ENCODE results near the gene ADH5. TPM values are rescaled to one million over a fixed set of nuclear protein-coding genes. Genes with fewer than 3 reads are reported as not detected.
"Not testable (repeated sequence)": the region's sequence is repeated elsewhere in the genome, so short reads cannot be mapped to it uniquely, and the experiment has no call there.

Gene ADH5
- total RNA-seq, 1 donor = 55.5 TPM

DNA sequence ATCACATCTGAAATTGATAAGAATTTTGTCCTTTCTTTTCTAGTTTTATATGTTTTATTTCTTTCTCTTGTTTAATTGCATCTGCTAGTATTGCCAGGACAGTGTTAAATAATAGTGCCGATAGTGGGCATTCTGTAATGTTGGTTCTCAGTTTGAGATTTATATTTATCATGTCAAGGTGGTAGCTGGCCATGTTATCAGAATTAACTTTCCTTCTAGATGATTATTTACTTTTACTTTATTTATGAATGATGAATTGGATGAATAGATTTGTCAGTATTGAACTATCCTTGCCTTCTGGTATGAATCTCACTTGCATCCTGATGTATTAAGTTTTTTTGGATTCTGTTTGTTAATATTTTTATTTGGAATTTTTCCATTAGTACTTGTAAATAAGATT, 50.4 kb downstream of the ADH5 start:
- DNase-seq (ENCODE audit: low read depth in 2 of 3, low spot score in 2 of 3) = peak in 1 of 3 donors; percentile 13

DNA sequence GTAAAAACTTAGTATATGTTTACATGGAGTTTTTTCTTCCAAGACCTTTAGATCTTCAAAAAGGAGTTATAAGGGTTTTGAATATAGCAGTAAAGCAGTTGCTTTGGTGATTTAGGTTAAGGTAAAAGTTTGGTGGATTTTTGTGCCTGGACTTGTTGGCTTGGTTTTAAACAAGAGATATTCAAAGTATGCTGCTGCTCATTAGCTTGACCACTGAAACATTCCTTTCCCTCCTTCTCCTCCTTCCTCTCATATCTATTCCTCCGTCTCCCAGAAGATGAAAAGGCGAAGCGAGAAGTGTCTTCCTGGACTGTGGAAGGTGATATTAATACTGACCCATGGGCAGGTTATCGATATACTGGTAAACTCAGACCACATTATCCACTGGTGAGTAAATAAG, 54.6 kb downstream of the ADH5 start:
- DNase-seq (ENCODE audit: low read depth in 2 of 3, low spot score in 2 of 3) = no peak

DNA sequence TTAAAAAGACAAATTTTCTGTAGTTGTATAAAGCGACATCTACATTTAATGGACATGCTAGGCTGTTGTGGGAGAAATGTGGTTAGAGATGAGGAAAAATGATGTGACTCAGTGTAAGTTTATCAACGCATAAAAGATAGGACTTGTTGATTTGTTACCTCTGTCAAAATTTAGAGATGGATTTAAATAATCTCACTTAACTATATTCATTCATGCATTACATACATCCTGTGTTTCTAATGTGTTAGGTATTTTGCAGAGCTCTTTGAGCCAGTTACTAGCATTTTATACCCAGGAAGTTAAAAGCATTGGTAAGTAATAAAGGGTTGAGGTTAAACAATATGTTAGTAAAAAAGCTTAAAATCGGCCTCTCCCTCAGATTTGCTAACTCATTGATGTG, 58.7 kb downstream of the ADH5 start:
- DNase-seq (ENCODE audit: low read depth in 2 of 3, low spot score in 2 of 3) = no peak

DNA sequence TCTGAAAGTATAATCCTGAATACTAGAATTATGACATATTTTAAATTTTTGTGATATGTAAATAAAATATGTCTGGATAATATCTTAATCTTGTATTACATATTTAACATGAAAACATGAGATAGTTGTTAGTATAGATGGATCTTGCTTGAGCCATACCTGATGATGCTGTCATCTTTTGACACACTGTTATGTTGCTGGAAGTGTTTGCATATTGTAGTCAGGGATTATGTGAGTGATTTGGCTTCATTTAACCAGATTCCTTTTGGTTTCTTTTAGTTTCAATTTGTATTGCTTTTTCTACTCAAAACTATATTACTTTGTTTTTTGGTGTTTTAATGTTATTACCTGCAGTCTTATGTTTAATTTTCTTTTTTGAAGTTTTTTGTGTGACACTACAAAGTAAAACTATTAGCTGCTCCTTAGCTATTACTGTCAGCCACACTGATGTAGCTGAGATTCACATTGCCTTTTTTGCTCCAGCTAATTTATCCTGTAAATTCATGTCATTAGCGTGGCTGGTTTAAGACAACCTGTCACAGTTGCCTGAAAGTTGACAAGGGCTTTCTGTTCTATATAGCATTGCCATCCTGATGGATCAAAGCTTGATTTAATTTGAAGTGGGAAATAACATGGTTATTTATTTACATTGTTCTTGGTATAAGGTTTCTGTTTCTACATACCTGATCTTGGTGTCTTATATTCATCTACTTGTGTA, 59.4 kb downstream of the ADH5 start:
- peak in 1 of 3 donors; percentile 5 for DNase-seq (ENCODE audit: low read depth in 2 of 3, low spot score in 2 of 3)

DNA sequence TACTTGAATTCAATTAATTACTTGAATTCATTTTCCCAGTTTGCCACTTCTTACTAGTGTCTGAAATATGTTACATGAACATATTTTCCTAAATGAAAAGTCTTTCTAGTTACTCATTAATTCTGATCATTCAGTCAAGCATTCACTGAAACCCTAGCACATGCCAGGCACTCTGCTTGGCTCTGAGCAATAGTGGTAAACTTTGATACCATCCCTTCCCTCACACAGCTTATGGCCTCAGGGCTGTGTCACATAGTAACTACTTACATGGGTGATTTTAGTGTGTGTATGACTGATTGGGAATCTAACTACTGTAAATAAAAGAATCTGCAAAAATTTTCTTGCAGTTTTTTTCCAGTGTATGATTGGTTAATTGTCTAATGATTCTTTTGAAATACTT, 60.4 kb downstream of the ADH5 start:
- no peak for DNase-seq (ENCODE audit: low read depth in 2 of 3, low spot score in 2 of 3)

DNA sequence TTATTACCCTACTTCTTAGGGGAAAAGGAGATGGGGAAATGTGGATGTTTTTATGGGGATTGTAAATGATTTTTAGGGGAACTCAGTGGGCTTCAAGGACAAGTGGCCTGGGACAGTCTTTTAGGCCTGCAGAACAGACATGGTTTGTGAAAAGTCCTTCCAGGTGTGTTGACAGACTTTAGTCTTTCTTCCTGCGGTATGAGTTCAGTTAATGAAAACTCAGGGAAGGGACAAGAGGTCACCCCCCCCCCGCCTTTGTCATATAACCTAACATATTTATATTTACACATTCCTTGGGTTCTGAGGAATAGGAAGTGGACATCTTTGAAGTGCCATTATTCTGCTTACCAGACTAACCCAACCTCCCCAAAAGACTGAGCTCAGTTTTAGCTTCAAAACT, 61.3 kb downstream of the ADH5 start:
- no peak for DNase-seq (ENCODE audit: low read depth in 2 of 3, low spot score in 2 of 3)

DNA sequence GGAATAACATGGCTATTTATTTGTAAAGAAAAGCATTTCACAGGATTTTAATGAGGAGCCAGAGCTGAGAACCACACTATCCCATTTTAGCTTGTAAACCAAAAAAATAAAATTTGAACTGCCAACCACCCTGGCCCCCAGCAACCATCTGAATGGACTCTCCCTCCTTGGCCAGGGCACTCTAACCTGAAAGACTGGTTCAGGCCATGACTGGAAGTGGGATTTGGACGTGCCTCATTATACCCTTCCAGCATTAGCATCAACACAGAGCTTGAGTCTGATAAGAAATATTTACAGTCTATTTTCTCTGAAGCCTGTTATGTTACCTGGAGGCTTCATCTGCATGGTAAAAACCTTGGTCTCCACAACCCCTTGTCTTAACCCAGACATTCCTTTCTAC, 63.1 kb downstream of the ADH5 start:
- DNase-seq (ENCODE audit: low read depth in 2 of 3, low spot score in 2 of 3) = no peak

DNA sequence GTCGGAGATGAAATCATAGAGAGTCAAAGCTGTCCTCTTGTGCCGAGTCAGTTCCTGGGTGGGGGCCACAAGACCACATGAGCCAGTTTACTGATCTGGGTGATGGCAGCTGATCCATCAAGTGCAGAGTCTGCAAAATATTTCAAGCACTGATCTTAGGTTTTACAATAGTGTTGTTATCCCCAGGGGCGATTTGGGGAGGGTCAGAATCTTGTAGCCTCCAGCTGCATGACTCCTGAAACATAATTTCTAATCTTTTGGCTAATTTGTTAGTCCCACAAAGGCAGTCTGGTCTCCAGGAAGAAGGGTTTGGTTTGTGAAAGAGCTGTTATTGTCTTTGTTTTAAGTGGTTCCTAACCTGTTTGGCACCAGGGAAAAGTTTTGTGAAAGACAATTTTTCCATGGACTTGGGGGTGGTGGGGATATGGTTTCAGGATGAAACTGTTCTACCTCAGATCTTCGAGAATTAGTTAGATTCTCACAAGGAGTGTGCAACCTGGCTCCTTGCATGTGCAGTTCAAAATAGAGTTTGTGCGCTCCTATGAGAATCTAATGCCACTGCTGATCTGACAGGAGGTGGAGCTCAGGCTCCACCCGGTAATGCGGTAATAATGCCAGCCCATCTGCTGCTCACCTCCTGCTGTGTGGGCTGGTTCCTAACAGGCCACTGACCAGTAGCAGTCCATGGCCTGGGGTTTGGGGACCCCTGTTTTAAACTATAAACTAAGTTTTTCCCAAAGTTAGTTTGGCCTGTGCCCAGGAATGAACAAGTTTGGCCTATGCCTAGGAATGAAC, 63.9 kb downstream of the ADH5 start:
- DNase-seq (ENCODE audit: low read depth in 2 of 3, low spot score in 2 of 3) = no peak

DNA sequence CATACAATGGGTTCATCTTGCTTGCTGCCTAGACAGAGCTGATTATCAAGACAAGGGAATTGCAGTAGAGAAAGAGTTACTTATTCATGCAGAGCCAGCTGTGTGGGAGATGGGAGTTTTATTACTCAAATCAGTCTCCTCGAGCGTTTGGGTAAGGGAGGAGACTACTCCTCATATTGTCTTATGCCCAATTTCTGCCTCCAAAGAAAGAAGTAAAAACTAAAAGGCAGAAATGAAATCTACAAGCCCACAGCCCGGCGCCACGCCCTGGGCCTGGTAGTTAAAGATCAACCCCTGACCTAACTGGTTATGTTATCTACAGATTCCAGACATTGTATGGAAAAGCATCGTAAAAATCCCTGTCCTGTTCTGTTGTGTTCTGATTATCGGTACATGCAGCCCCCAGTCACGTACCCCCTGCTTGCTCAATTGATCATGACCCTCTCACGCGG, 64.8 kb downstream of the ADH5 start:
- DNase-seq (ENCODE audit: low read depth in 2 of 3, low spot score in 2 of 3) = not testable (repeated sequence)

DNA sequence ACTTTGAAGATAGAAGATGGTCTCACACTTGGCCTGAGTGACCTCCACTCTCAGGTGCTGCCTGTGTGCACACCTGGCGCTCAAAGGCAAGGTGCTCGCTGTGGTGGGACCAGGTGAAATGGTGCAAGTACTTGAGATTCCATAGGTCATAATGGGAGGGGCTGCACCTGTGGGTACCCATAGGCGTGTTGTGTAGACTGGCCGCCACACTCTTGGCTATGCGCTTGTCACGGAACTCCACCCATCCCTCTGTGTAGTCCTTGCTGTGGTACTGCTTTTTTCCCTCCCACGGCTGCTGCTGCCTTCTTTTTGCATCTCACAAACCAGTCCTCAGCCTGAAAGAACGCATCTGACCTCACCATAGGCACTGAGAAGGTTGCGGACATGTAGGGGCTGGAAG, 66.0 kb downstream of the ADH5 start:
- DNase-seq (ENCODE audit: low read depth in 2 of 3, low spot score in 2 of 3) = no peak

DNA sequence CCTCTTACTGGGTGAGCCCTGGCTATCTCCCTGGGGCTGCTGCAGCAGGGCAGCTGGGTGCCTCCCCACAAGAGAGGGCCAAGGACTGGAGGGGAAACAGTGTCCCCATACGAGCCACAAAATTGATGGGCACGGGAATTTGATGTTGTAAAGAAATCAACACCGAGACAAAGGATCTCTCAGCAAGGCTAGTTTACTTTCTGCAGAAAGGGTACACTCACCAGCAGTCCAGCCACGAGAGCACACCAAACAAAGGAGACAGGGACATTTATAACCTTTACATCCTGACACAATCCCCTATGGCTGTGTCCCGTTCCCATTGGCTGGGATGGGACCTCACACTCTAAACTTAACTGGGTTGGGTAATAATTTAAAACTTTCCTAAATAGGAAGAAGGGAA, 67.2 kb downstream of the ADH5 start:
- DNase-seq (ENCODE audit: low read depth in 2 of 3, low spot score in 2 of 3) = no peak

Other genes with a start within 250 kb of the ADH5 start
- 45.0 TPM for gene EIF4E, start 159.7 kb downstream of the ADH5 start, total RNA-seq
- gene METAP1, start 93.1 kb downstream of the ADH5 start, total RNA-seq = 26.7 TPM
- not detected for gene ADH4, start 55.5 kb upstream of the ADH5 start, total RNA-seq
- not detected for gene ADH6, start 130.5 kb upstream of the ADH5 start, total RNA-seq
- gene ADH1A, start 202.2 kb upstream of the ADH5 start, total RNA-seq = not detected
- gene ADH1B, start 232.6 kb upstream of the ADH5 start, total RNA-seq = under 0.01 TPM

Data from hematopoietic multipotent progenitor cell (in vitro differentiated cells).